ENCODE data around the gene ANXA10.
"Not testable (repeated sequence)": the region's sequence is repeated elsewhere in the genome, so short reads cannot be mapped to it uniquely, and the experiment has no call there.

ANXA10 gene

DNA sequence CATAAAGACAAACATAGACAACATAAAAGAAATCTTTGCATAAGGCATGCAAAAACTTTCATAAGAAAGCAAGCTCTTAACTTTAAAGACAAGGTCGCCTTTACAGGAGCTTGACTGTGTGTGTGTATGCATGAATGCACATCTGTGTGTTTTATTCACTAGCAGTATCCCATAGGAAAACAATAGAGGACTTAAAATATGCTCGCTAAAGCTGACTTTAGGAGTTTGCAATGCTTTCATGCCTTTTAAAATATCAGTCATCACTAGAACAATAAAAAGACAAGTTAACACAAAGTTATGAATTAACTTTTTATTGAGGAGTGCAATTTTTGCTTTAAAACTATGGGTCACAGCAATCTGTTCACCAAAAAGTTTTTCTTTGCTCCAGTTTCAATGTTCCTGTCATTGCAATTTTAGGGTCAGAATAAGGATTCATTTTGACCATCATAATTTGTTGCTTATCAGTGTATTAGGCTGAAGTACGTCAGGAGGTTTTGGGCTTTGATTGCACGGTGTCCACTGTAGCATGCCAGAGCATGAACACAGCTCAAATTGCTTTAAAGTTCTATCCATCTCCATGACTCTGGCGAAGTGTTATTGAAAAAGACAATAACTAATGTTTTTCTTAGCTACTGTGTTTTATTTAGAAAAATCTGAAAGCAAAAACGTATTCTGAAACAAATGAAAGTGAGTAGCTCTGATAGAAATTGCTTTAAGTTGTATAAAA lies 36.9 kb downstream of the ANXA10 start:
- FAIRE-seq = no peak
- TF ChIP-seq CTCF (IDR thresholded peaks at IDR 0.05; ENCODE audit: insufficient read depth, missing control alignments) = no peak

DNA sequence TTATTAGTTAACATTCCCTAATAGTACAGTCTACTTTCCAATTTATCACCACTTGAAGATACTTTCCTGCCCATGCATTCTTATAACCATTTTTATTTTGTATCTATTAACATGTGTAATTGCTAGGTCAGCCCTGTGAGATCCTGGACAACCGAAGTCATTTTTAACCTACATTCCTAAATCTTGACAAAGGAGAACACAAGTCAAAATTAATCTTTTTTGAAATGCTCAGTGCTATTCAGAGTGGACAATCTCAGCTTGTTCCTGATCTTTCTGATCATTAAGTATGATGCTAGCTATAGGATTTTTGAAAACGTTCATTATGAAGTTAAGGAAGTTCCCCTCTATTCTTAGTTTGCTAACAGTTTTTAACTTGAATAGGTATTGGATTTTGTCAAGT lies 37.5 kb downstream of the ANXA10 start:
- DNase-seq (ENCODE audit: insufficient read length, low spot score) (no peak), FAIRE-seq (peak; percentile 25)
- no peak for TF ChIP-seq CTCF (IDR thresholded peaks at IDR 0.05; ENCODE audit: insufficient read depth, missing control alignments)

More for the DNA sequence above, 36.9 kb downstream of the ANXA10 start:
- no peak for DNase-seq (ENCODE audit: insufficient read length, low spot score)

DNA sequence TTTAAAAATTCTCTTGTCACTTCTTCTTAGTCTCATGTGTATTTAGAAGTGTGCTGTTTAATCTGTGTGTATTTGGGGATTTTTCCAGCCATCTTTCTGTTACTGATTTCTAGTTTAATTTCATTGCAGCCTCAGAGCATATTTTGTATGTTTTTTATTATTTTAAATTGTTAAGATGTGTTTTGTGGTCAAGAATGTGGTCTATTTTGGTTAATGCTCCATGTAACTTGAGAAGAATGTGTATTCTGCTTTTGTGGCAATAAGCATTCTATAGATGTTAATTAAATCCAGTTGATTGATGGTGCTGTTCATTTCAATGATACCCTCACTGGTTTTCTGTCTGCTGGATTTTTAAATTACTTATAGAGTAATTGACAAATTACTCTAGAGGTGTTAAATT lies 38.9 kb downstream of the ANXA10 start:
- no peak for DNase-seq (ENCODE audit: insufficient read length, low spot score)
- TF ChIP-seq CTCF (IDR thresholded peaks at IDR 0.05; ENCODE audit: insufficient read depth, missing control alignments) = no peak

DNA sequence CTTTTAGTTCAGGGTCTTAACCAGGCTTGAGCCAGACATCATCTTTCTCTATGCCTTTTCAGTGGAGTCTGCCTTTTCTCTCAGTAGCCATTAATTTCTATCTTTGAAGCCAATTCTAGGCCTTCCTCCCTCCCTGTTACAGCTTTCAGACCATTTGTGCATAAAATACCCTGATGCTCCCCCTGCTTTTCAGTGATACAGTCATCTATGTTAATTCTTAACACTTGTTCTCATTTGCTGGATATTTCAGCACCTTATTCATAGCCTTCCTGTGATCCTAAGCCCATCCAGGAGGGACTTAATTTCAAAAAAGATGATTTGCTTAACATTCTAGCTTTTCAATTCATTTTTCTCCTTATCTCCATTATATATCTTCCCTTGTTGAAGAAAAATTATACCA lies 42.3 kb downstream of the ANXA10 start:
- no peak for DNase-seq (ENCODE audit: insufficient read length, low spot score)
- no peak for FAIRE-seq
- TF ChIP-seq CTCF (IDR thresholded peaks at IDR 0.05; ENCODE audit: insufficient read depth, missing control alignments) = no peak

More for the DNA sequence above, 38.9 kb downstream of the ANXA10 start:
- no peak for FAIRE-seq

GRCh38 chr4:168135860-168136259 lies 43.5 kb downstream of the ANXA10 start:
- not testable (repeated sequence) for DNase-seq (ENCODE audit: insufficient read length, low spot score); FAIRE-seq

- not testable (repeated sequence) for DNase-seq (ENCODE audit: insufficient read length, low spot score); FAIRE-seq
Measured at GRCh38 chr4:168137695-168138094, 45.4 kb downstream of the ANXA10 start.

DNA sequence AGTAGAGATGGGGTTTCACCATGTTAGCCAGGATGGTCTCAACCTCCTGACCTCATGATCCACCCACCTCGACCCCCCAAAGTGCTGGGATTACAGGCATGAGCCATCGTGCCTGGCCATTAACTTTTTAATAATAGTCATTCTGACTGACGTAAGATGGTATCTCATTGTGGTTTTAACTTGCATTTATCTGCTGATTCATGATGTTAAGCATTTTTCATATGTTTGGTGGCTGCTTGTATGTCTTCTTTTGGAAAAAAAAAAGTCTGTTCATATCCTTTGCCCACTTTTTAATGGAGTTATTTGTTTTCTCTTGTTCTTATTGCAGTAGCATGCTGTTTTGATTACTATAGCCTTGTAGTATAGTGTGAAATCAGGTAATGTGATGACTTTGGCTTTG lies 45.8 kb downstream of the ANXA10 start:
- DNase-seq (ENCODE audit: insufficient read length, low spot score) (no peak), FAIRE-seq (no peak)
- no peak for TF ChIP-seq CTCF (IDR thresholded peaks at IDR 0.05; ENCODE audit: insufficient read depth, missing control alignments)

- no peak for DNase-seq (ENCODE audit: insufficient read length, low spot score)
- no peak for FAIRE-seq
- TF ChIP-seq CTCF (IDR thresholded peaks at IDR 0.05; ENCODE audit: insufficient read depth, missing control alignments) = no peak
Measured at GRCh38 chr4:168139336-168139735, 47.0 kb downstream of the ANXA10 start.
